Measurements from ENCODE around the gene EVPLL. TPM values are rescaled to one million over a fixed set of nuclear protein-coding genes. Genes with fewer than 3 reads are reported as not detected.

EVPLL gene
- polyA plus RNA-seq (2012; rRNA removed), result not detected in 2 replicates
- not detected in 2 replicates for polyA plus RNA-seq (2012; cell fraction: cytosol; rRNA removed)
- not detected in 2 replicates for polyA plus RNA-seq (2012; cell fraction: nucleus; rRNA removed)

- ChIA-PET POLR2A (no interaction called here), CTCF (no interaction called here)
- DNase-seq, result peak; percentile 47
- H3K27me3 ChIP-seq (ENCODE audit: insufficient read depth), result no peaks in the 10 kb centered on the region
- TF ChIP-seq RFX5 (IDR thresholded peaks at IDR 0.05; ENCODE audit: low read length), result no peak
- no peak for TF ChIP-seq GATA2 (CRISPR knock-in tag; IDR thresholded peaks at IDR 0.05)
- TF ChIP-seq JUND (IDR thresholded peaks at IDR 0.05), result no peak
- TF ChIP-seq CHD2 (IDR thresholded peaks at IDR 0.05; ENCODE audit: low read length, partially characterized antibody), result no peak
- TF ChIP-seq EZH2phosphoT487 (IDR thresholded peaks at IDR 0.05; ENCODE audit: borderline replicate concordance, low read depth), result no peak
- no peak for TF ChIP-seq CTCF (IDR thresholded peaks at IDR 0.05)
- no peak for TF ChIP-seq REST (IDR thresholded peaks at IDR 0.05; ENCODE audit: low read depth, low read length)
- no peak for TF ChIP-seq USF1 (IDR thresholded peaks at IDR 0.05; ENCODE audit: borderline replicate concordance, low read depth)
- no peak for TF ChIP-seq MEF2A (IDR thresholded peaks at IDR 0.05; ENCODE audit: borderline replicate concordance, low read depth)
- H3K4me3 ChIP-seq (ENCODE audit: low read depth in 2 of 2, low read length in 1 of 2), result no peak within 1 kb of the TSS
- H3F3A ChIP-seq (replicated peaks; ENCODE audit: insufficient read depth), result no peaks in the 10 kb centered on the region
- WGBS (ENCODE audit: low lambda C conversion rate), result 63% methylated on average over 10 of the region's 20 CpGs
- H3K27ac ChIP-seq (ENCODE audit: low read depth in 2 of 2, low read length in 1 of 2), result peak within 1 kb of the TSS in 1 of 2 experiments; percentile 14; a peak in 1 of 4 replicates
- no peaks in the 10 kb centered on the region for H3K36me3 ChIP-seq (replicated peaks in 1 of 2; ENCODE audit: control insufficient read depth in 1 of 2, insufficient read depth in 2 of 2, low read length in 1 of 2)
- H3K9me2 ChIP-seq, result no peaks in the 10 kb centered on the region
- no peaks in the 10 kb centered on the region for H3K9me3 ChIP-seq
- H4K20me1 ChIP-seq (ENCODE audit: insufficient read depth), result no peaks in the 10 kb centered on the region
- H3K4me2 ChIP-seq, result no peak within 1 kb of the TSS
- H3K4me1 ChIP-seq (ENCODE audit: control insufficient read depth in 1 of 2, insufficient read depth in 2 of 2, low read depth in 1 of 2, low read length in 1 of 2), result peaks cover 0 to 9% of the 10 kb centered on the region in 2 experiments; a peak in 1 of 4 replicates
- H3K79me2 ChIP-seq (ENCODE audit: insufficient read depth), result no peaks in the 10 kb centered on the region
- H3K9ac ChIP-seq, result no peak within 1 kb of the TSS
- H2AFZ ChIP-seq (ENCODE audit: low read depth), result no peak within 1 kb of the TSS
Observed at GRCh38 chr17:18377437-18378204, at the start of gene EVPLL. Gene EVPLL (plus strand): TSS chr17:18377778. CDS start chr17:18380938, 3,160 bp downstream.
